ENCODE results near the gene SRGN.

The SRGN gene

DNA sequence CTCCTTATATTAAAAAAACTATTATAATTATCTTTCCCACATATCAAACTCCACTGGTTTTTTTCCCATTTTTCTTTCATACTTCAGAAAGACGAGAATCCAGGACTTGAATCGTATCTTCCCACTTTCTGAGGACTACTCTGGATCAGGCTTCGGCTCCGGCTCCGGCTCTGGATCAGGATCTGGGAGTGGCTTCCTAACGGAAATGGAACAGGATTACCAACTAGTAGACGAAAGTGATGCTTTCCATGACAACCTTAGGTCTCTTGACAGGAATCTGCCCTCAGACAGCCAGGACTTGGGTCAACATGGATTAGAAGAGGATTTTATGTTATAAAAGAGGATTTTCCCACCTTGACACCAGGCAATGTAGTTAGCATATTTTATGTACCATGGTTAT lies 15.9 kb downstream of the SRGN start:
- TF ChIP-seq, protein P1, sequence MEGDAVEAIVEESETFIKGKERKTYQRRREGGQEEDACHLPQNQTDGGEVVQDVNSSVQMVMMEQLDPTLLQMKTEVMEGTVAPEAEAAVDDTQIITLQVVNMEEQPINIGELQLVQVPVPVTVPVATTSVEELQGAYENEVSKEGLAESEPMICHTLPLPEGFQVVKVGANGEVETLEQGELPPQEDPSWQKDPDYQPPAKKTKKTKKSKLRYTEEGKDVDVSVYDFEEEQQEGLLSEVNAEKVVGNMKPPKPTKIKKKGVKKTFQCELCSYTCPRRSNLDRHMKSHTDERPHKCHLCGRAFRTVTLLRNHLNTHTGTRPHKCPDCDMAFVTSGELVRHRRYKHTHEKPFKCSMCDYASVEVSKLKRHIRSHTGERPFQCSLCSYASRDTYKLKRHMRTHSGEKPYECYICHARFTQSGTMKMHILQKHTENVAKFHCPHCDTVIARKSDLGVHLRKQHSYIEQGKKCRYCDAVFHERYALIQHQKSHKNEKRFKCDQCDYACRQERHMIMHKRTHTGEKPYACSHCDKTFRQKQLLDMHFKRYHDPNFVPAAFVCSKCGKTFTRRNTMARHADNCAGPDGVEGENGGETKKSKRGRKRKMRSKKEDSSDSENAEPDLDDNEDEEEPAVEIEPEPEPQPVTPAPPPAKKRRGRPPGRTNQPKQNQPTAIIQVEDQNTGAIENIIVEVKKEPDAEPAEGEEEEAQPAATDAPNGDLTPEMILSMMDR (IDR thresholded peaks at IDR 0.05; ENCODE audit: borderline replicate concordance, control extremely low read depth, extremely low read depth, insufficient read depth, missing control alignments): no peak
- in situ Hi-C loops (cut with MboI; ENCODE audit: low sequenced_read_pairs, unreplicated experiment): no loop called here
- DNase-seq (ENCODE audit: low spot score): no peak

DNA sequence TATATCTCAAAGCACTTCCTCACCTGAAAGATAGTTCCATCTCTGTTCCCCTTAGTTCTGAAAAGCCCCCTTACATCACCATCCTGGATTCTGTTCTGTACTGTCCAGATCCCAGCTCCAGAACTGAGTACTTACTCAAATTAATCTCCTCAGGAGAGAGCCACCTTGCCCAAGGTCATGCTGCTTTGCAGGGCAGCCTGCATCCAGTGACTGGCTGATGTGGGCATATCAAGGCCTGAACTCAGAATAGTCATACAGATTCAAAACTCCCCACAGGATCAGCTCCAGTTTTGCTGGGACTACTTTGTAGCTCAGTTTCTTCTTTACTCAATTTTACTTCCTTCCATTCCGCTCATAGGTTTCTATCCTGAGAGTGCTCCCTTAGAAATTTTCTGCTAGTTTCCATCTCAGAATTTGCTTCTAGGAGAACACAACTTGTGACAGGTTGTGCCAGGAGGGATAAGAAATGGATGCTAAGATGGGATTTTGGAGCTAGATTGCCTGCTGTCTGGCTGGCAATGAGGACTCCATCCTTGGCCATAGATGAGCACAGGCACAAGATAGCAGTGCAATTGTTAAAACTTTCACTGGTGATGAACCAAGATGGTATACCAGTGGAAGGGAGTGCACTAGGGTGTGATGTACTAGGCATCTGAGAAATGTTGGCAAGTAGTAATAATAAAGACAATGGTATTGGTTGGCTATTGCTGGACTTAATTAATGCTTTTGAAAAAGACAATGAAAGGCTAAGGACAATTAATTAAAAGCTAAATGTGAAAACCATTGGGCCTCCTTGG lies 17.3 kb downstream of the SRGN start:
- TF ChIP-seq, protein P1 (IDR thresholded peaks at IDR 0.05; ENCODE audit: borderline replicate concordance, control extremely low read depth, extremely low read depth, insufficient read depth, missing control alignments): no peak
- no peak for DNase-seq (ENCODE audit: low spot score)
- in situ Hi-C loops (cut with MboI; ENCODE audit: low sequenced_read_pairs, unreplicated experiment): no loop called here

DNA sequence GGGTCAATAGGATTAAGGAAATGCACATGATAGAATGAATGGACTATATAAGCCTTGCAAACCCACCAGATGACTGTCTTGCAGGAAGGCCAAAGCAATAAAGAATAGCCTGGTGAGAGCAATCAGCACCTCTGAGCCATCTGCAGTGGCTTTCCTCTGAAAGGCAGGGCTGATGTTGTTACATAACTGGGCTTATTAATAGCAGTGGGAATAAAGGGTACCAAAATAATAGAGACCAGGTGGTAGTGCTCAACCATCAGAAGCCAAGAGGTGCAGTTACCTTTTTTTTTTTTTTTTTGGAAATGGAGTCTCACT lies 19.2 kb downstream of the SRGN start:
- TF ChIP-seq, protein P1 (IDR thresholded peaks at IDR 0.05; ENCODE audit: borderline replicate concordance, control extremely low read depth, extremely low read depth, insufficient read depth, missing control alignments): no peak
- in situ Hi-C loops (cut with MboI; ENCODE audit: low sequenced_read_pairs, unreplicated experiment): no loop called here
- DNase-seq (ENCODE audit: low spot score): no peak

DNA sequence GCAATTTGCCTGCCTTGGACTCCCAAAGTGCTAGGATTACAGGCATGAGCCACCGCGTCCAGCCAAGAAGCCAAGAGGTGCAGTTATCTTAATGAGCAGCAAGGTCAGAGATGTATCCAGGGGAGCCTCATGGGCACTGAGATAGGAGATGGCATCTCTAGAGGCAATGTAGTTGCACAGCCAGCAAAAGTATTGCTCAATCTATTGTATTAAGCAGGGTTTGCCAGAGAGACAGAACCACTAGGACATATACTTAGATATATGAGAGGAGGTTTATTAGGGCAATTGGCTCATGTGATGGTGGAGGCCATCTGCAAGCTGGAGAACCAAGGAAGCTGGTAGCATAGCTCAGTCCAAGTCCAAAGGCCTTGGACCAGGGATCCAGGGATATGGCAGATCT lies 19.8 kb downstream of the SRGN start:
- TF ChIP-seq, protein P1 (IDR thresholded peaks at IDR 0.05; ENCODE audit: borderline replicate concordance, control extremely low read depth, extremely low read depth, insufficient read depth, missing control alignments): no peak
- DNase-seq (ENCODE audit: low spot score): no peak
- in situ Hi-C loops (cut with MboI; ENCODE audit: low sequenced_read_pairs, unreplicated experiment): no loop called here

DNA sequence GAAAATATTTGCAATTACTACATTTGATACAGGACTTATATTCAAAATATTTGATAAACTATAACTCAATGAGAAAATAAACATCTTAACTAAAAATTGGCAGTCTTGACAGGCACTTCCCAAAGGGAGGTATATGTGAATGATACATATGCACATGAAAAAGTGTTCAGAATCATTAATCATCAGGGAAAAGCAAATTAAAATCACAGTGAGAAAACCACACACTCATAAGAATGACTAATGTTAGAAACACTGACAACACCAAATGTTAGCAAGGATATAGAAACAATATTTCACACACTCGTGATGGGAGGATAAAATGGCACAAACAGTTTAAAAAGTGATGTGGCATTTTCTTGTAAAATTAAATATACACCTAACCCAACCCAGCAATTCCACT lies 32.0 kb downstream of the SRGN start:
- in situ Hi-C loops (cut with MboI; ENCODE audit: low sequenced_read_pairs, unreplicated experiment): no loop called here
- TF ChIP-seq, protein P1 (IDR thresholded peaks at IDR 0.05; ENCODE audit: borderline replicate concordance, control extremely low read depth, extremely low read depth, insufficient read depth, missing control alignments): no peak
- no peak for DNase-seq (ENCODE audit: low spot score)

DNA sequence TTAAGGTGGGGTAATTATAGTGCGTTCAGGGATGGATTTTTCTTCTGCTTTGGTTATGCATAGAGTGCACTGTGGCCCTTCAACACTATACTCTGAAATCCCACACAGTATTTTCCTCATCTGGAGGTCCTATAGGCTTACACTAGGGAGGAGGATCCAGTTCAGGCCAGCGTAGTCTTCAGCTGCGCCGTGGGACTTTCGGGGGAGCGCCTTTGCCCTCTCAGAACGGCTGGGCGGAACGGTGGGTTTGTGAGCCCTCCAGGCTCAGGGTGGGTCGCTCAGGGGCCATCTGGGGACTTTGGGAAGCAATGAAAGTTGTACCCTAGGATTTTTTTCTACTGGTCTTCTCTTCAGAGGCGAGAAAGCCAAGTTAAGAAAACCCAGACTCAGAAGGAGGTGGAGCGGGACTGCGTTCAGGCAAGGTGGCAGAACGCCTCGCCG lies 35.4 kb downstream of the SRGN start:
- TF ChIP-seq, protein P1 (IDR thresholded peaks at IDR 0.05; ENCODE audit: borderline replicate concordance, control extremely low read depth, extremely low read depth, insufficient read depth, missing control alignments): peak; percentile 50
- in situ Hi-C loops (cut with MboI; ENCODE audit: low sequenced_read_pairs, unreplicated experiment): no loop called here
- no peak for DNase-seq (ENCODE audit: low spot score)

Measured in GM13976 (cell line).